ENCODE measurements around the gene TRIM66. TPM values are rescaled to one million over a fixed set of nuclear protein-coding genes. Genes with fewer than 3 reads are reported as not detected.

TRIM66 gene
- total RNA-seq, 1 experiment from 2014 or later = 14.0 TPM

- Mint-ChIP-seq H3K9me3 (ENCODE audit: low read depth, unreplicated experiment) (no peaks in the 10 kb centered on the region), H3K27me3 (ENCODE audit: unreplicated experiment) (no peaks in the 10 kb centered on the region), H3K27ac (ENCODE audit: unreplicated experiment) (peak overlapping the region; percentile 88), H3K4me1 (ENCODE audit: low read depth, unreplicated experiment) (peaks cover 53% of the 10 kb centered on the region), H3K4me3 (ENCODE audit: low read depth, unreplicated experiment) (no peak overlapping the region), H3K36me3 (ENCODE audit: insufficient read depth, unreplicated experiment) (peaks cover 39% of the 10 kb centered on the region)
- DNase-seq = no peak
- CTCF ChIA-PET = interaction anchor here (0.8 to 0.9 kb wide), 2 partner anchors 15 to 92 kb away, joined by 3 to 4 read pairs; a partner anchor contains a TSS
- no TSS peak for BruUV-seq (replicated peaks)
- intact Hi-C loops (cut with micrococcal nuclease; ENCODE audit: unreplicated experiment) = loop anchor here (5.0 kb wide), 1 partner anchor 50 kb away; no protein-coding TSS in a partner anchor
- TF ChIP-seq CTCF (IDR thresholded peaks at IDR 0.05; ENCODE audit: unreplicated experiment) = no peak
Measured at GRCh38 chr11:8717544-8717875, 35.0 kb upstream of the TRIM66 start.

- Mint-ChIP-seq H3K27ac (ENCODE audit: unreplicated experiment) (no peak overlapping the region), H3K36me3 (ENCODE audit: insufficient read depth, unreplicated experiment) (peaks cover 23% of the 10 kb centered on the region), H3K4me3 (ENCODE audit: low read depth, unreplicated experiment) (no peak overlapping the region), H3K27me3 (ENCODE audit: unreplicated experiment) (no peaks in the 10 kb centered on the region), H3K9me3 (ENCODE audit: low read depth, unreplicated experiment) (no peaks in the 10 kb centered on the region), H3K4me1 (ENCODE audit: low read depth, unreplicated experiment) (peaks cover 33% of the 10 kb centered on the region)
- TF ChIP-seq CTCF (IDR thresholded peaks at IDR 0.05; ENCODE audit: unreplicated experiment) = no peak
- CTCF ChIA-PET = no interaction called here
- DNase-seq = no peak
- intact Hi-C loops (cut with micrococcal nuclease; ENCODE audit: unreplicated experiment) = loop anchor here (5.0 kb wide), 1 partner anchor 52 kb away; no protein-coding TSS in a partner anchor
- BruUV-seq (replicated peaks) = no TSS peak
Measured at GRCh38 chr11:8715501-8715900, 33.0 kb upstream of the TRIM66 start.

- CTCF ChIA-PET = no interaction called here
- H3K4me3 Mint-ChIP-seq (ENCODE audit: low read depth, unreplicated experiment) = no peak overlapping the region
- no peak for DNase-seq
Measured at GRCh38 chr11:8714622-8715225, 32.3 kb upstream of the TRIM66 start.

GRCh38 chr11:8713760-8714454, 31.4 kb upstream of the TRIM66 start:
- no peak overlapping the region for H3K27ac Mint-ChIP-seq (ENCODE audit: unreplicated experiment)
- peaks cover 21% of the 10 kb centered on the region for H3K4me1 Mint-ChIP-seq (ENCODE audit: low read depth, unreplicated experiment)
- CTCF ChIA-PET = no interaction called here
- H3K9me3 Mint-ChIP-seq (ENCODE audit: low read depth, unreplicated experiment) = no peaks in the 10 kb centered on the region
- peaks cover 27% of the 10 kb centered on the region for H3K36me3 Mint-ChIP-seq (ENCODE audit: insufficient read depth, unreplicated experiment)
- intact Hi-C loops (cut with micrococcal nuclease; ENCODE audit: unreplicated experiment) = no loop called here
- DNase-seq = no peak
- BruUV-seq (replicated peaks) = no TSS peak
- H3K4me3 Mint-ChIP-seq (ENCODE audit: low read depth, unreplicated experiment) = no peak overlapping the region
- H3K27me3 Mint-ChIP-seq (ENCODE audit: unreplicated experiment) = no peaks in the 10 kb centered on the region
- TF ChIP-seq CTCF (IDR thresholded peaks at IDR 0.05; ENCODE audit: unreplicated experiment) = no peak

More at GRCh38 chr11:8714622-8715225, 32.3 kb upstream of the TRIM66 start:
- peaks cover 20% of the 10 kb centered on the region for H3K36me3 Mint-ChIP-seq (ENCODE audit: insufficient read depth, unreplicated experiment)
- H3K27ac Mint-ChIP-seq (ENCODE audit: unreplicated experiment) = no peak overlapping the region
- no peaks in the 10 kb centered on the region for H3K9me3 Mint-ChIP-seq (ENCODE audit: low read depth, unreplicated experiment)
- H3K27me3 Mint-ChIP-seq (ENCODE audit: unreplicated experiment) = no peaks in the 10 kb centered on the region
- peaks cover 26% of the 10 kb centered on the region for H3K4me1 Mint-ChIP-seq (ENCODE audit: low read depth, unreplicated experiment)
- TF ChIP-seq CTCF (IDR thresholded peaks at IDR 0.05; ENCODE audit: unreplicated experiment) = no peak
- BruUV-seq (replicated peaks) = no TSS peak
- intact Hi-C loops (cut with micrococcal nuclease; ENCODE audit: unreplicated experiment) = loop anchor here (5.0 kb wide), 1 partner anchor 53 kb away; no protein-coding TSS in a partner anchor

Data from Calu3 (cell line).